Stimulated activated CD4-positive, alpha-beta T cell treated with anti-CD3 and anti-CD28 coated beads, Interleukin-4, amount 100 ng/mL, for 1 hour (primary cell): ENCODE data around the gene XRN1.
"Not testable (repeated sequence)": the region's sequence is repeated elsewhere in the genome, so short reads cannot be mapped to it uniquely, and the experiment has no call there.

Experiments
- DNase-seq: peaks from one replicate; pipeline ENCODE4 v3.0.0-alpha.2; 2020

Gene XRN1, protein sequence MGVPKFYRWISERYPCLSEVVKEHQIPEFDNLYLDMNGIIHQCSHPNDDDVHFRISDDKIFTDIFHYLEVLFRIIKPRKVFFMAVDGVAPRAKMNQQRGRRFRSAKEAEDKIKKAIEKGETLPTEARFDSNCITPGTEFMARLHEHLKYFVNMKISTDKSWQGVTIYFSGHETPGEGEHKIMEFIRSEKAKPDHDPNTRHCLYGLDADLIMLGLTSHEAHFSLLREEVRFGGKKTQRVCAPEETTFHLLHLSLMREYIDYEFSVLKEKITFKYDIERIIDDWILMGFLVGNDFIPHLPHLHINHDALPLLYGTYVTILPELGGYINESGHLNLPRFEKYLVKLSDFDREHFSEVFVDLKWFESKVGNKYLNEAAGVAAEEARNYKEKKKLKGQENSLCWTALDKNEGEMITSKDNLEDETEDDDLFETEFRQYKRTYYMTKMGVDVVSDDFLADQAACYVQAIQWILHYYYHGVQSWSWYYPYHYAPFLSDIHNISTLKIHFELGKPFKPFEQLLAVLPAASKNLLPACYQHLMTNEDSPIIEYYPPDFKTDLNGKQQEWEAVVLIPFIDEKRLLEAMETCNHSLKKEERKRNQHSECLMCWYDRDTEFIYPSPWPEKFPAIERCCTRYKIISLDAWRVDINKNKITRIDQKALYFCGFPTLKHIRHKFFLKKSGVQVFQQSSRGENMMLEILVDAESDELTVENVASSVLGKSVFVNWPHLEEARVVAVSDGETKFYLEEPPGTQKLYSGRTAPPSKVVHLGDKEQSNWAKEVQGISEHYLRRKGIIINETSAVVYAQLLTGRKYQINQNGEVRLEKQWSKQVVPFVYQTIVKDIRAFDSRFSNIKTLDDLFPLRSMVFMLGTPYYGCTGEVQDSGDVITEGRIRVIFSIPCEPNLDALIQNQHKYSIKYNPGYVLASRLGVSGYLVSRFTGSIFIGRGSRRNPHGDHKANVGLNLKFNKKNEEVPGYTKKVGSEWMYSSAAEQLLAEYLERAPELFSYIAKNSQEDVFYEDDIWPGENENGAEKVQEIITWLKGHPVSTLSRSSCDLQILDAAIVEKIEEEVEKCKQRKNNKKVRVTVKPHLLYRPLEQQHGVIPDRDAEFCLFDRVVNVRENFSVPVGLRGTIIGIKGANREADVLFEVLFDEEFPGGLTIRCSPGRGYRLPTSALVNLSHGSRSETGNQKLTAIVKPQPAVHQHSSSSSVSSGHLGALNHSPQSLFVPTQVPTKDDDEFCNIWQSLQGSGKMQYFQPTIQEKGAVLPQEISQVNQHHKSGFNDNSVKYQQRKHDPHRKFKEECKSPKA (N-terminal part only)

DNA sequence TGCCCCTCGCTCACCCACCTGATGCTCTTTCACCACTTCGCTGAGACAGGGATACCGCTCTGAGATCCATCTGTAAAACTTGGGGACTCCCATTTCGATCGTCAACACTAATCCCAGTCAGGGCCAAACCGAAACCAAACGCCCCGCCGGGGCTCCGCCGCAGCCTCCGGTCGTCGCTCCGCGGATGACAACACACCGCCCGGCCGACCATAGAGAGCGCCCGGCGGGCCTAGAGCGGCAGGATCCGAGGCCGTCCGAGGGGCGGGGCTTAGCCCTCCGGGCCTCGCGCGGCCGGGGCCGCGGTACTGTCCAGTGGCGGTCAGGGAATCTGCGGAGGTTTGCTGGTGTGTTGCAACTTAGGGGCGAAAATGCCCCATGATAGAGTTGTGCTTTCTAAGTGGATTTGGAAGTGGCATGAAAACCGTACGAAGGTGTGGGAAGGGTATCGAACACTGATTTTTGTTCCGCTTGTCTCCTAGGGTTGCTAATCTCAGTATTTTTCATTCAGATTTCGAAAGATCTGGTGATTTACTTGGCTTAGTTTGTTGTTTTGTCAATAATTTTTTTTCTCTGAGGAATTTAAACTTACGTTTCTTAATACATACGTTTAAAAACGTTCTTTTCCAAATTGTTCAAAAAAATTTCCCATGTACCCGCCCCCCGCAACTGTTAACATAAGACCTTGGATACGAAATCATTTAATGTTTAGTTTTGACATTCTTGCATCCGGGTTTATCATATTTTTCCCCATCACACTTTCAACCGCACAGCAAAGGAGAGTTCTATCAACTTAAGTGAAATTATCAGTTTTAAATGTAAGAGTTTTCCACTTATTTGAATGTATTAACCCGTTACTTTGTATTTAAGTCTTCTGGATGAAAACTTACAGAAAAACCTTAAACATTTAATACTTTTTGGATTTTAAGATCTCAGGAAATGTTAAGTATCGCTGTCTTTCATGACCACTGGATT lies at the start of gene XRN1:
Gene XRN1, minus strand, starts transcription at position 186 of the 972 bp plus-strand sequence. Its CDS starts 93 bp downstream, at position 93.
- DNase-seq: peak; percentile 94

DNA sequence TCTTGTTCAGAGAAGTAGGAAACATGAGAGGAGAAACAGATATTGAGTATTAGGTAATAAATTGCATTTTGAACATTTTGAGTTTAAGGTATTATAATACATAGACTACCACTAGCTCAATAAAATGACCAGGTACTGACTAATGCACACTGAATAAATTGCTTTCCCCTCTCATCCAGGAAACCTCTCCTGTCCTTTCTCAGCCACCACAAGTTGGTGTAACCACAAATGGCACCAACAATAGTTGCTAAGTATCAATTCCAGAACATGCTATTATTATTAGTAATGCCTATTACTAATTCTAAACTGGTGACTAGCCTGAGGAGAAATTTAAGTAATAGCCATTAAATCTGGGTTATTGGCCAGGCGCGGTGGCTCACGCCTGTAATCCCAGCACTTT lies 47.3 kb upstream of the XRN1 start:
- no peak for DNase-seq

DNA sequence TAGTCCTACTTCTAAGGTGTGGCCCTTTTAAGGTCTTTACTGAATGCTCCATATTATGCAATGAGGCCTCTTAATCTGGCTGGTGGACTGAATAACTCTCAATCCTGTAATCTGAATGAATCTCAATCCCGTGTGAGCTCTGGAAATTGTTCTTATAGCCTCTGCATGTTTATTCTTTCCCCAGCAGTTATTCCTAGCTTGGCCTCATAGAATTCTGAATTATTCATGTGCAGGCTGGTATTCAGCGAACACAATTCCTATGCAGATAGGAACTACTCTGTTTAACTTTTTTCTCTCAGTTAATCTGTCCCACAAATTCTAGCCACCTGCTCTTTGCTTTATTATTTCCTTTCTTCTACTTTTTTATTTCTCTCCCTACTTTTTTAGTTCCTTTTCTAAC lies 44.3 kb upstream of the XRN1 start:
- no peak for DNase-seq

DNA sequence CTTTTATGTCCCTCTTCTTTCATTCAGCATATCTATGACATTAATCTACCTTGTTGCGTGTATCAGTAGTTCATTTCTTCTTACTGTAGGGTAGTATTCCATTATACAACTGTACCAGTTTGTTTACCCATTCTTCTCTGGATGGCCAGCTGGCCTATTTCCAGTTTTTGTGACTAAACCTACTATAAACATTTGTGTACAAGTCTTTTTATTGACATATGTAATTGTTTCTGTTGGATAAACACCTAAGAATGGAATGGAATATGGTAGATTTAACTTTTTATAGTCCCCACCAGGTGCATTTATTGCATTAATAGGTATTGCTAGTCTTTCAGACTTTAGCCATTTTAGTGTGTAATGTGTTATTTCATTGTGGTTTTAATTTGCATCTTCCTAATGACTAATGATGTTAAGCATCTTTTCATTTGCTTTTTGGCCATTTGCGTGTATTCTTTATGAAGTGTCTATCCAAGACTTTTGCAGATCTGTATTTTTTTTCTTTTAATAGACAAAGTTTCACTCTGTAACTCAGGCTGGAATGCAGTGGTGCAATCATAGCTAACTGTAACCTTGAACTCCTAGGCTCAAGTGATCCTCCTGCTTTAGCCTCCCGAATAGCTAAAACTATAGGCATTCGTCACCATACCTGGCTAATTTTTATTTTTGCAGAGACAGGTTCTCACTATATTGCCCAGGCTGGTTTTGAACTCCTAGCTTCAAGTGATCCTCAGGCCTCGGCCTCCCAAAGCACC lies 41.9 kb upstream of the XRN1 start:
- no peak for DNase-seq

DNA sequence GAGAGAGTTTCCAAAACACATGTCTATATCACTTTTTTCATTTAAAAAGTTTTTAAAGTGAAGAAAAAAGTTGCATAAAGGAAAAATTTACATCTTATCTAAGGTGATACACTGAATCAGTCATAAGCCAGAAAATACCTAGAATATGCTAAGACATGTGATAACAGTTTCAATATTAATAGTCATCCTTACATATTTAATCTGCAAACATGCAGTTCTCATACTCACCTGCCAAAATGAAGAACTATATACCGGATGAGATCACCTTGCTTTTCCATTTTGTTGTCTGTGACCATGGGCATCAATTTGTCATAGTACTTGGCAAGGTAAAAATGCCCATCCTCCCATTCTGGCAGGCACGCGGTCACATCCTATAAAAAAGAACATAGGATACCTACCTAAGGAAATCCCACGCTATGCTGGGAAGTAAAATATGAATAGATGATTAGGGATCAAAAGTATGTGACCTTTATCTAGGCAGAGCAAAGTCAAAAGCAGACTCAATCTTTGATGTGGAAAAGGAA lies 37.1 kb upstream of the XRN1 start:
- DNase-seq: no peak

DNA sequence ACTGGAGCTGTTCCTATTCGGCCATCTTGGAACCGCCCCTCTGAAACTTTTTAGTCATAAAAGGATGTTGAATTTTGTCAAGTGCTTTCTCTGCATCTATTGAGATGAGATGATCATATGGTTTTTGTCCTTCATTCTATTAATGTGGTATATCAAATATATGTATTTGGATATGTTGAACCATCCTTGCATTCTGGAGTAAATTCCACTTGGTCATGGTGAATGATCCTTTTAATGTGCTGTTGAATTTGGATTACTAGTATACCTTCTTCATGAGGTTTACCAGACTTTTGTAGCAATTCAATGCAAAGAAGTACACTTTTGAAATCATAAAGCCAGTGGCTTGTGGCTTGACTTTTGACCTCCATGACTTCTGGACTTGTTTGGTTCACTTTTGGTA lies 33.4 kb upstream of the XRN1 start:
- no peak for DNase-seq

DNA sequence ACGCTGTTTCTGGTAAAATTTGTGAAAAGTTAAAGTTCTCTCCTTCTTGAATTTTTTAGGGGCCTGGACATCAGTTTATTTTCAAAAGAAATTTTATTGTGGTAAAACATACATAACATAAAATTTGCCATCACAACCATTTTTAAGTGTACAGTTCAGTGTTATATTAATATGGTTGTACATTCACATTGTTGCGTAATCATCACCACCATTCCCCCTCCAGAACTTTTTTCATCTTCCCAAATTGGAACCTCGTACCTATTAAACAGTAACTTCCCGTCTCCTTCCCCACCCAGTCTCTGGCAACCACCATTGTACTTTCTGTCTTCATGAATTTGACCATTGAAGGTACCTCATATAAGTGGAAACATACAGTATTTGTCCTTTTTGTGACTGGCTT lies 23.0 kb upstream of the XRN1 start:
- no peak for DNase-seq

DNA sequence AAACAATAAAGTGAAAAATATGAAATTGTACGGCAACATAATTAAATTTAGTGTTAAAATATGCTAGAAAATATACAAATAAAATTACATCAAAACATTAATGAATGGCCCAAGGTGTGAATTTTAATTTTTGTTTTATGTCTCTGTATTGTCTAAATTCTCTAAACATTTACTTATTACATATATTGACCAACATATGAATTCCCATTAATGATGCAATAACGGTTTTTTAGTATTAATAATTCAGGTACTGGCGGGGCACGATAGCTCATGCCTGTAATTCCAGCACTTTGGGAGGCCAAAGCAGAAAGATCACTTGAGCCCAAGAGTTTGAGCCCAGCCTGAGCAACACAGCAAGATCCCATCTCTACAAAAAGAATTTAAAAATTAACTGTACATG lies 20.6 kb upstream of the XRN1 start:
- DNase-seq: no peak

DNA sequence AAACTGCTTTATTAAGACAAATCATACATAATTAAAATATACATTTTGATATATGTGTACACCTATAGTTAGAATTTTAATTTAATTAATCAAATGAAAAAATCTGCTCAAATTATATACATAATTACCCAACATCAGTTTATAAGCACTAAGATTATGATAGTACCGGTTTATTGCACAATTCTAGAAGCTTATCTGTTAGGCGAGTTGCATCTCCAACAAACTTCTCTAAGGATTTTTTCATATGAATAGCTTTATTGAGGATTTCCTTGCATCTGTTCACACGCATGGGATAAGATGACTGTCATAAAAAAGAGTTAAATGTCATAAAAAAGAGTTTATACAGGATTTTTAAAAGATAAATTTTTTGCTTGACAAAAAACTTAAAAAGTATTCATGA lies 19.9 kb upstream of the XRN1 start:
- DNase-seq: no peak

DNA sequence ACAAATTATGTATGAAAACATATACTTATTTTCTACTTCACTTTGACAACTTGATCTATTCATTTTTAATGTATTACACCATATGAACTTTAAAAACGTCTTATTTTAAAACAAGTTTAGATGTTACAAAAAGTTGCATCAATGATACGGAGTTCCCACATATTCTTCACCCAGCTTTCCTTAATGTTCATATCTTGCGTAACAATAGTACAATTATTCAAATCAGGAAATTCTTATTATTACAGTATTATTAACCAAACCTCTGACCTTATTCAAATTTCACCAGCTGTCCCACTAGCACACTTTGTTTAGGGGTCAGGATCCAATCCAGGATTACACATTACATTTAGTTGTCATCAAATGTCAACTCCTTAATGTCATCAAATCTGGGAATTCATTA lies 12.9 kb upstream of the XRN1 start:
- no peak for DNase-seq

DNA sequence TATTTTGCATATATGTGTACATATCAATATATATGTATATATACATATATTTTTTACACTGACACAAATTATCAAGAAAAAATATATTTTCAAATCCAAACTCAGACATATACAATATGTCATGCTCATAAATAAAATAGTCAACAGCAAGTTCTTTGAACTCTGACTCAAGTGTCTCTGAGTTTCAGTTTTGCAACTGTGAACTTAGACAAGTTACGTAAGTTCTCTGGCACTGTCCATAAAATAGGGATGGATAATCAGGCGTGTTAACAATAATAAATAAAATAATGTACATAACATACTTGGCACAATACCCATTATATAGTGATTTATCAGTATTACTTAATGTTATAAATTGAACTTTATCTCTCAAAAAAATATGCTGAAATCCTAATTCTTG lies 12.1 kb upstream of the XRN1 start:
- no peak for DNase-seq

DNA sequence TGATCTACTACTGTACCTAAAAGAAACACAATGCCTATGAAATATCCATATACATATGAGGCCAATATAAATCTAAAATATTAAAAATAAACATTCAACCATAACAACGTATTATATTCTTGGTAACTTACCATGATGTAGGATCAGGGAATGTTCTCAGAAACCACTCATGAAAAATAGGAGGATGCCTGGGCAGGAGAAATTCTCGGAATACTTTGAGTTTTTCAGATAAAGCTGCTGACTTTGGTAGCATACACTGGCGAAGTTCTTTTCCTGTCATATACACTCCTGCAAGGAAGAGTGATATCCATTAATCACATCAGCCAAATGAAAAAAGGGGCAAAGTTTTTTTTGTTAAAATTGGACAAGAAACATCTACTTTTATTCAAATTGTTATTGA lies 11.3 kb upstream of the XRN1 start:
- no peak for DNase-seq

DNA sequence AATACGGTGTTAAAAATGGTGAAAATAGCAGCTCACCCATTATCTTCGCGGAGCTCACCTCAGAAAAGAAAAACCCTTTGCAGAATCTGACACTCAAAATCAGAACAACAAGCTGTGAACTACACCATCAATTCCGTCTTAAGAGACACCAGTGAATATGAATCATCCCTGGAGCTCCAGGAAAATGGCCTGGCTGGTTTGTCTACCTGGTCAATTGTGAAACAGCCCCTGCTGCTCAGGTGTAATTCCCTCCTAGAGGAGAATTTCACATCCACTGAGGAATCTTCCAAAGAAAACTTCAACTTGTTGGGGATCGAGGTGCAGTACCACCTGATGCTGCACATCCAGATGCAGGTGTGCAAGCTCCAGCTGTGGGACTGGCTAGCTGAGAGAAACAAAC lies 3.0 kb upstream of the XRN1 start:
- no peak for DNase-seq

DNA sequence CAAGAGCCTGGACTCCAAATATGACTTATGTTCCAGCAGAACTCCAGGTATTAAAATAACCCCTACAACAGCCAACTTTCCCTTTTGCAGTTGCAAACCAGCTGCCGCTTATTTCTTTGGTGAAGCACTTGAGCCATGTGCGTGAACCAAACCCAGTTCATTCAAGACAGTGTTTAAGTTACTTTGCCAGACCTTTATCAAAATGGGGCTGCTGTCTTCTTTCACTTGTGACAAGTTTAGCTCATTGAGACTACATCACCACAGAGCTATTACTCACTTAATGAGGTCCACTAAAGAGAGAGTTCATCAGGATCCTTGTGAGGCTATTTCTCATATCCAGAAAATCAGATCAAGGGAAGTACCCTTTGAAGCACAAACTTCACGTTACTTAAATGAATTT lies 2.4 kb upstream of the XRN1 start:
- DNase-seq: no peak

DNA sequence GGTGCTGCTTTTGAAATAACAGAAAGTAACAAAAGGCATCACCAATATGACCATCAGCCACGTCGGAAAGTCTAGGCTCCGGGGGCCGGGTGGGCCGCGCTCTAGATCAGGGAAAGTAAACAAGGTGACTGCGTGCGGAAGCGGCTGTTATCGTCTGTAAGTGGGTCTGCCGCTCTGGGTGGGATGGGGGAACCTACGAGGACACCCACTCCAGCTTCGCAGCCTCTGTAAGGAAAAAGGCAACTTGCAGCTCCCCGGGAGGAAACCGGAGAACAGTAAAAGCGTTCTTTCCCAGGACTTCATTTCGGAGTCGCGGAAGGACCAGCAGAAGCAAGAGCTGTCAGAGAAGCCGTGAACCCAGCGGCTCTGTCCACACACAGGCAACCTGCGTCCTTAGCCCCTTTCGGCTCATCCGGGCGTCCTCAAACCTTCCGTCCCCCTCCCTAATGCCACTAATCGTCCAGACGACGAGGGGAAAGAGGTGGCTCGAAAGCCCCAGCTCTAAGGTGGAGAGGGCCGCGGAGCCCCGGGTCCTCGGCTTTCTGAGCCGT lies 461 bp downstream of the XRN1 start:
- peak; percentile 32 for DNase-seq

DNA sequence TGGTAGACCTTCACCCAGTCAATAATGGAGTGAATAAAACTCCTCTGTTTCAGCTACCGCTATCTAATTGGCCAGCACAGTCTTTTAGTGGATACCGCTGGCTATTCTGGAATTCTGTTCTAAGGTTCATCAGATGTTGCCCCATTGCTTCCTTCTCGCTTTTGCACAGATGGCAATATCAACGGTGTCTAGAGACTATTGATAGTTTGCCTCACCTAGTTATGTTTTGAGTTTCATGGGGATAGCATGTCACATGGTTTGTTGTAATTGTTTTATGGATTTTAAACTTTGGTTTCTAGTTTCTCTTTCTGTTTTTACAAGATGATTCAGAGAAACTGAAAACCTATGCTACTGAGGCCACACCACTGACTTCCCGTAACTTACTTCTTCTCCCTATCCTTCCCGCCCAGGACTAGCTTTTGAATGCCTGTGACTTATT lies 2.0 kb downstream of the XRN1 start:
- no peak for DNase-seq

DNA sequence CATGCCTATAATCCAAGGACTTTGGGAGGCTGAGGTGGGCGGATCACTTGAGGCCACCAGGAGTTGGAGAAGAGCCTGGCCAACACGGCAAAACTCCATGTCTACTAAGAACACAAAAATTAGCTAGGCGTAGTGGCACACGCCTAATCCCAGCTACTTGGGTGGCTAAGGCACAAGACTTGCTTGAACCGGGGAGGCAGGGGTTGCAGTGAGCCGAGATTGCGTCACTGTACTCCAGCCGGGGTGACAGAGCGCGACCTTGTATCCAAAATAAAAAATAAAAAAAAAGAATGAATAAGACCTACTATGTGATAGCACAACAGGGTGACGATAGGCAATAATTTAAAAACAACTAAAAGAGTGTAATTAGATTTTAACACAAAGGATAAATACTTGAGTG lies 3.5 kb downstream of the XRN1 start:
- DNase-seq: no peak

DNA sequence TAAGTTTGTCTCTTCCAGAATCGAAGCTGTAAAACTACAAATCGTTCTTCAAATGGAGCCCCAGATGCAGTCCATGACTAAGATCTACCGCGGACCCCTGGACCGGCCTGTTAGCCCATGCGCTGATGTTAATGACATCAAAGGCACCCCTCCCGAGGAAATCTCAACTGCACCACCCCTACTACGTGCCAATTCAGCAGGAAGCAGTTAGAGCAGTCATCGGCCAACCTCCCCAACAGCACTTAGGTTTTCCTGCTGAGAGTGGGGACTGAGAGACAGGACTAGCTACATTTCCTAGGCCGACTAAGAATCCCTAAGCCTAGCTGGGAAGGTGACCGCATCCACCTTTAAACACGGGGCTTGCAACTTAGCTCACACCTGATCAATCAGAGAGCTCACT lies 4.8 kb downstream of the XRN1 start:
- not testable (repeated sequence) for DNase-seq

DNA sequence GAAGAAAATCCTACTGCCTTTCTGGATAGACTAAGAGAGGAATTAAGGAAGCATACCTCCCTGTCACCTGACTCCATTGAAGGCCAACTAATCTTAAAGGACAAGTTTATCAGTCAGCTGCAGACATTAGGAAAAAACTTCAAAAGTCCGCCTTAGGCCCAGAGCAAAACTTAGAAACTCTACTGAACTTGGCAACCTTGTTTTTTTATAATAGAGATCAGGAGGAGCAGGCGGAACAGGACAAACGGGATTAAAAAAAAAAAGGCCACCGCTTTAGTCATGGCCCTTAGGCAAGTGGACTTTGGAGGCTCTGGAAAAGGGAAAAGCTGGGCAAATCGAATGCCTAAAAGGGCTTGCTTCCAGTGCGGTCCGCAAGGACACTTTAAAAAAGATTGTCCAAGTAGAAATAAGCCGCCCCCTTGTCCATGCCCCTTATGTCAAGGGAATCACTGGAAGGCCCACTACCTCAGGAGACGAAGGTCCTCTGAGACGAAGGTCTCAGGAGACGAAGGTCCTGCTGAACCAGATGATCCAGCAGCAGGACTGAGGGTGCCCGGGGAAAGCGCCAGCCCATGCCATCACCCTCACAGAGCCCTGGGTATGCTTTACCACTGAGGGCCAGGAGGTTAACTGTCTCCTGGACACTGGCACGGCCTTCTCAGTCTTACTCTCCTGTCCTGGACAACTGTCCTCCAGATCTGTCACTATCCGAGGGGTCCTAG lies 8.2 kb downstream of the XRN1 start:
- DNase-seq: not testable (repeated sequence)

DNA sequence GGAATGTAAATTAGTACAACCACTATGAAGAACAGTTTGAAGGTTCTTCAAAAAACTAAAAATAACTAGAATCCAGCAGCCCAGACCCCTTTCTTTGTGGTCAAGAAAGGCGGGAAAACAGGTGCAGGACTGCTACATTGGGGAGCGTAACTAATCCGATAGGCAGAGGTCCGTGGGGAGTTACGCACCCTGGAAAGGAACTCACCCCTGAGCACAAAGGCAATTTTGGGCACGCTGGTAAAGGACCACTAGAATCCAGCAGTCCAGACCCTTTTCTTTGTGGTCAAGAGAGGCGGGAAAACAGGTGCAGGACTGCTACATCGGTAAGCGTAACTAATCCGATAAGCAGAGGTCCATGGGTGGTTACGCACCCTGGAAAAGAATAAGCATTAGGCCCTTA lies 9.7 kb downstream of the XRN1 start:
- DNase-seq: not testable (repeated sequence)
